Endothelial cell of umbilical vein (primary cell): ENCODE data around the gene PTGFRN.

Source experiments
- POLR2AphosphoS5 ChIP-seq: IDR thresholded peaks from 2 replicates; pipeline ENCODE4 v1.6.1; 2012; ENCODE audit warnings: low read depth, mild to moderate bottlenecking, control low read depth, low read length, moderate library complexity; ENCODE audit not compliant: insufficient read depth
- TF ChIP-seq, protein P1 (sequence below), 2 donors: IDR thresholded peaks; 1 replicate in 1 of 2; 2 replicates in 1 of 2; pipeline ENCODE4 v1.5.1; 2011; ENCODE audit warnings: low read length in 2 of 2, mild to moderate bottlenecking in 2 of 2, moderate library complexity in 2 of 2, control low read depth in 1 of 2, inconsistent platforms in 1 of 2, low read depth in 1 of 2; ENCODE audit not compliant: insufficient read depth in 1 of 2; ENCODE audit errors: extremely low read depth in 1 of 2

- TF ChIP-seq, protein P1, sequence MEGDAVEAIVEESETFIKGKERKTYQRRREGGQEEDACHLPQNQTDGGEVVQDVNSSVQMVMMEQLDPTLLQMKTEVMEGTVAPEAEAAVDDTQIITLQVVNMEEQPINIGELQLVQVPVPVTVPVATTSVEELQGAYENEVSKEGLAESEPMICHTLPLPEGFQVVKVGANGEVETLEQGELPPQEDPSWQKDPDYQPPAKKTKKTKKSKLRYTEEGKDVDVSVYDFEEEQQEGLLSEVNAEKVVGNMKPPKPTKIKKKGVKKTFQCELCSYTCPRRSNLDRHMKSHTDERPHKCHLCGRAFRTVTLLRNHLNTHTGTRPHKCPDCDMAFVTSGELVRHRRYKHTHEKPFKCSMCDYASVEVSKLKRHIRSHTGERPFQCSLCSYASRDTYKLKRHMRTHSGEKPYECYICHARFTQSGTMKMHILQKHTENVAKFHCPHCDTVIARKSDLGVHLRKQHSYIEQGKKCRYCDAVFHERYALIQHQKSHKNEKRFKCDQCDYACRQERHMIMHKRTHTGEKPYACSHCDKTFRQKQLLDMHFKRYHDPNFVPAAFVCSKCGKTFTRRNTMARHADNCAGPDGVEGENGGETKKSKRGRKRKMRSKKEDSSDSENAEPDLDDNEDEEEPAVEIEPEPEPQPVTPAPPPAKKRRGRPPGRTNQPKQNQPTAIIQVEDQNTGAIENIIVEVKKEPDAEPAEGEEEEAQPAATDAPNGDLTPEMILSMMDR (IDR thresholded peaks at IDR 0.05; ENCODE audit: extremely low read depth in 1 of 2, insufficient read depth in 1 of 2, low read depth in 1 of 2, low read length in 2 of 2) = no peak
- TF ChIP-seq POLR2AphosphoS5 = no peak
Measured at GRCh38 chr1:116957646-116958045, 47.9 kb downstream of the PTGFRN start.
